H1 (cell line): Measurements from ENCODE around the gene NFKBIZ. TPM values are rescaled to one million over a fixed set of nuclear protein-coding genes. Genes with fewer than 3 reads are reported as not detected.

ENCODE experiments used
- ASH2L ChIP-seq: fragments of 200-600, 300-600 bp; sonication (generic); IDR thresholded peaks from one replicate; pipeline ENCODE4 v1.7.1; 2017; ENCODE audit warnings: low read length
- CHD7 ChIP-seq: fragments of 300-600 bp; sonication (generic); IDR thresholded peaks from 2 replicates; pipeline ENCODE4 v1.7.1; 2012; ENCODE audit warnings: low read length, moderate library complexity, mild to moderate bottlenecking, inconsistent platforms; ENCODE audit not compliant: insufficient replicate concordance
- GABPA ChIP-seq: IDR thresholded peaks from 2 replicates; pipeline ENCODE4 v1.6.1; 2011; ENCODE audit warnings: mild to moderate bottlenecking, low read length, moderate library complexity, borderline replicate concordance; ENCODE audit not compliant: insufficient read depth
- SIRT6 ChIP-seq: IDR thresholded peaks from one replicate; pipeline ENCODE4 v1.7.1; 2012; ENCODE audit warnings: low read length, inconsistent platforms
- TAF1 ChIP-seq: IDR thresholded peaks from 2 replicates; pipeline ENCODE4 v1.6.1; 2011; ENCODE audit warnings: mild to moderate bottlenecking, low read depth, low read length
- polyA plus RNA-seq, 7 experiments: library from polyadenylated mRNA; depleted of rRNA in 3 of 7; stranded (reverse) in 5 of 7; unstranded in 2 of 7; fragments of >200 nt in 5 of 7; fragments of 200-250 nt in 2 of 7; gene quantifications; 1 replicate in 5 of 7; 2 replicates in 1 of 7; 4 replicates in 1 of 7; pipeline versions ENCODE4 v1.2.1 to v1.2.3, GENCODE V29; 2011 to 2013; ENCODE audit warnings: missing spikeins in 2 of 7, mixed read lengths in 2 of 7
- total RNA-seq: library from RNA; stranded (reverse); fragmentation: NEBNext Ultra II Directional; extraction: Animal tissue kit (Norgen Biotek cat#: 25700); gene quantifications from 2 replicates; pipeline ENCODE4 v1.2.1, GENCODE V29; 2021

NFKBIZ gene
- total and polyA plus RNA-seq, 2 of the 8 experiments (the other 6 are each of a cell fraction or from before 2014, with no cell fraction given) = 7.2 to 24.5 TPM

- no peak for TF ChIP-seq CHD7
- no peak for TF ChIP-seq SIRT6
- no peak for TF ChIP-seq GABPA
- no peak for TF ChIP-seq ASH2L
- no peak for TF ChIP-seq TAF1
These were observed 18.7 kb downstream of the NFKBIZ start (continued) for GRCh38 chr3:101867996-101868395.
